PC-3 (cell line): ENCODE measurements around the gene ELP5. TPM values are rescaled to one million over a fixed set of nuclear protein-coding genes. Genes with fewer than 3 reads are reported as not detected.

ENCODE experiments used
- ATAC-seq: fragments of 200-7000 bp; cut with Tn5 transposase; 2 replicates; pipeline ENCODE4 v1.9.1; 2020; ENCODE audit warnings: mild to moderate bottlenecking, moderate library complexity
- BruUV-seq: library from RNA; stranded (reverse); fragments of 400-500 nt; replicated peaks from 2 replicates; lab custom pipeline; 2021; lab: Mats Ljungman, UMichigan
- CTCF ChIA-PET: fragments of 300-600 bp; sonication (Branson Sonifier 250); formaldehyde crosslinking; loops from one replicate; lab custom pipeline; 2022; ENCODE audit warnings: antibody characterized with exemption; lab: Charles Lee
- POLR2A ChIA-PET: fragments of 300-600 bp; sonication (Branson Sonifier 250); formaldehyde crosslinking; loops from one replicate; lab custom pipeline; 2022; ENCODE audit warnings: antibody characterized with exemption; ENCODE audit not compliant: unreplicated experiment; lab: Charles Lee
- DNase-seq: peaks from one replicate; pipeline ENCODE4 v3.0.0-alpha.2; 2015
- H2AFZ ChIP-seq: fragments of 300-600 bp; sonication (generic); 2 replicates; pipeline ENCODE4 v1.6.0; 2016; ENCODE audit warnings: antibody characterized with exemption, low read length
- H3F3A ChIP-seq: fragments of 300-600 bp; sonication (generic); one replicate; pipeline ENCODE4 v1.6.0; 2017; ENCODE audit warnings: antibody characterized with exemption, low read length, control low read depth, mild to moderate bottlenecking; ENCODE audit not compliant: unreplicated experiment
- H3K27ac ChIP-seq: fragments of 300-600 bp; sonication (generic); 2 replicates; pipeline ENCODE4 v1.5.1; 2016; ENCODE audit warnings: mild to moderate bottlenecking, low read length
- H3K27me3 ChIP-seq: fragments of 300-600 bp; sonication (generic); 2 replicates; pipeline ENCODE4 v1.6.1; 2016; ENCODE audit warnings: low read length, mixed read lengths
- H3K36me3 ChIP-seq: fragments of 300-600 bp; sonication (generic); 2 replicates; pipeline ENCODE4 v1.6.1; 2016; ENCODE audit warnings: low read depth, mixed run types, low read length, mixed read lengths
- H3K4me1 ChIP-seq: fragments of 300-600 bp; sonication (generic); 2 replicates; pipeline ENCODE4 v1.5.1; 2016; ENCODE audit warnings: low read length; ENCODE audit not compliant: insufficient read depth
- H3K4me2 ChIP-seq: fragments of 300-600 bp; sonication (generic); 2 replicates; pipeline ENCODE4 v1.6.0; 2016; ENCODE audit warnings: low read length
- H3K4me3 ChIP-seq: fragments of 300-600 bp; sonication (generic); 2 replicates; pipeline ENCODE4 v1.5.1; 2016; ENCODE audit warnings: mild to moderate bottlenecking, low read length, mixed read lengths
- H3K79me2 ChIP-seq: fragments of 300-600 bp; sonication (generic); 2 replicates; pipeline ENCODE4 v1.6.1; 2017; ENCODE audit warnings: low read length, mixed read lengths
- H3K9ac ChIP-seq: fragments of 300-600 bp; sonication (generic); 2 replicates; pipeline ENCODE4 v1.6.0; 2016; ENCODE audit warnings: mild to moderate bottlenecking, low read length
- H3K9me2 ChIP-seq: fragments of 300-600 bp; sonication (generic); replicated peaks from 2 replicates; pipeline ENCODE4 v1.6.1; 2016; ENCODE audit warnings: mixed run types, low read length, mixed read lengths
- H3K9me3 ChIP-seq: fragments of 300-600 bp; sonication (generic); 2 replicates; pipeline ENCODE4 v1.6.1; 2016; ENCODE audit warnings: low read length, mixed read lengths
- H4K20me1 ChIP-seq: fragments of 300-600 bp; sonication (generic); 2 replicates; pipeline ENCODE4 v1.6.1; 2016; ENCODE audit warnings: low read length, mixed read lengths
- CTCF ChIP-seq: fragments of 300-600 bp; sonication (generic); conservative IDR thresholded peaks from 2 replicates; pipeline ENCODE4 v1.5.1; 2017; ENCODE audit warnings: antibody characterized with exemption, low read depth, mild to moderate bottlenecking, low read length
- EZH2 ChIP-seq: fragments of 300-600 bp; sonication (generic); IDR thresholded peaks from one replicate; pipeline ENCODE4 v1.6.1; 2017; ENCODE audit warnings: antibody characterized with exemption, mild to moderate bottlenecking, low read length; ENCODE audit not compliant: unreplicated experiment
- EZH2phosphoT487 ChIP-seq: fragments of 300-600 bp; sonication (generic); IDR thresholded peaks from 2 replicates; pipeline ENCODE4 v1.6.1; 2018; ENCODE audit warnings: mild to moderate bottlenecking, antibody characterized with exemption, low read length, borderline replicate concordance
- intact Hi-C: fragments of 100-400 bp; cut with micrococcal nuclease; formaldehyde crosslinking; loops from 2 replicates; pipeline ENCODE4 v1.9.0; 2023
- total RNA-seq: library from RNA; depleted of rRNA; stranded (reverse); fragments of >200 nt; gene quantifications from 2 replicates; pipeline ENCODE4 v1.2.3, GENCODE V29; 2014

Gene ELP5
- total RNA-seq, 1 experiment from 2014 or later, result 67.5 TPM

DNA sequence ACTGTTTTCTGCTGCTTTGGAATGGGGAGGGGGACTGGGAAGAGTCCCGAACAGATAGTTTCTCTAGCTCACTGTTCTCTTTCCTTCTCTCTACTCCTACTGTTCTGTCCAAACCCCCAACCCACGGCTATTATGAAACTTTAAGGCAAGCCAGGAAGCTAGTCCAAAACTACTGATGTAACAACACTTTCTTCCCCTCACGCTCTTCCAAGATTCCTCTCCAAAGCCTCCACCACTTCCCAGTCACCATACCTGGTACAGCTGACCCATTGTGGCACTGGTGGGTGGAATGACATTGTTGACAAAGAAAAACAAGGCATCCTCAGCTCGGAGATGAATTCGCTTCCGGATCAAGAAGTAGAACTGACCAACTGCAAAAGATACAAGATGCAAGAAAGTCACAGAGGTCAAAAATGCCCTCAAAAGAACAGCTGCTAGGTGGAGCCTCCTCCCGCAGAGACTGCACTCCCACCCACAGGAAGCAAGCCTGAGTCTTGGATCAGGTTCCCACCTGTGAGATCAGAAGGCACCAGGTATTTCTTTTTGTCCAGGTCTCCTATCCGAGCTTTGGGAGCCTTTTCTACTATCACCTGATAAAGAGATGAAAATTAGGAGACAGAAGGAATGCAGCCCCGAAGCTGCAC is 10.8 kb upstream of the ELP5 start:
- peak overlapping the region; percentile 99 for H3K4me2 ChIP-seq
- ChIA-PET CTCF (interaction anchor here (0.6 kb wide), 1 partner anchor 40 kb away, joined by 3 read pairs; the partner anchor contains the start of gene SLC2A4), POLR2A (interaction anchor here (0.6 kb wide), 1 partner anchor 20 kb away, joined by 9 read pairs; no protein-coding TSS in a partner anchor)
- H3K4me3 ChIP-seq, result peak overlapping the region; percentile 86
- peaks cover 51% of the 10 kb centered on the region for H3K79me2 ChIP-seq
- H2AFZ ChIP-seq, result 0 out of 2 replicates have a peak overlapping the region, but pooled peaks have one; percentile 80
- no peak for TF ChIP-seq CTCF
- no peak for TF ChIP-seq EZH2
- no peak for TF ChIP-seq EZH2phosphoT487
- no peaks in the 10 kb centered on the region for H3K9me3 ChIP-seq
- H3F3A ChIP-seq, result no peaks in the 10 kb centered on the region
- intact Hi-C loops, result loop anchor here (5.0 kb wide), 1 partner anchor 66 kb away; the partner anchor contains the start of gene EIF5A
- ATAC-seq (no peak), DNase-seq (no peak)
- H3K4me1 ChIP-seq, result peaks cover 23% of the 10 kb centered on the region
- no TSS peak for BruUV-seq
- no peaks in the 10 kb centered on the region for H3K9me2 ChIP-seq
- H3K27ac ChIP-seq, result peak overlapping the region; percentile 69
- H3K27me3 ChIP-seq, result no peaks in the 10 kb centered on the region
- H4K20me1 ChIP-seq, result no peaks in the 10 kb centered on the region
- peaks cover 9% of the 10 kb centered on the region; the same call in 1 of the 2 replicates for H3K36me3 ChIP-seq
- peak overlapping the region; percentile 89 for H3K9ac ChIP-seq

DNA sequence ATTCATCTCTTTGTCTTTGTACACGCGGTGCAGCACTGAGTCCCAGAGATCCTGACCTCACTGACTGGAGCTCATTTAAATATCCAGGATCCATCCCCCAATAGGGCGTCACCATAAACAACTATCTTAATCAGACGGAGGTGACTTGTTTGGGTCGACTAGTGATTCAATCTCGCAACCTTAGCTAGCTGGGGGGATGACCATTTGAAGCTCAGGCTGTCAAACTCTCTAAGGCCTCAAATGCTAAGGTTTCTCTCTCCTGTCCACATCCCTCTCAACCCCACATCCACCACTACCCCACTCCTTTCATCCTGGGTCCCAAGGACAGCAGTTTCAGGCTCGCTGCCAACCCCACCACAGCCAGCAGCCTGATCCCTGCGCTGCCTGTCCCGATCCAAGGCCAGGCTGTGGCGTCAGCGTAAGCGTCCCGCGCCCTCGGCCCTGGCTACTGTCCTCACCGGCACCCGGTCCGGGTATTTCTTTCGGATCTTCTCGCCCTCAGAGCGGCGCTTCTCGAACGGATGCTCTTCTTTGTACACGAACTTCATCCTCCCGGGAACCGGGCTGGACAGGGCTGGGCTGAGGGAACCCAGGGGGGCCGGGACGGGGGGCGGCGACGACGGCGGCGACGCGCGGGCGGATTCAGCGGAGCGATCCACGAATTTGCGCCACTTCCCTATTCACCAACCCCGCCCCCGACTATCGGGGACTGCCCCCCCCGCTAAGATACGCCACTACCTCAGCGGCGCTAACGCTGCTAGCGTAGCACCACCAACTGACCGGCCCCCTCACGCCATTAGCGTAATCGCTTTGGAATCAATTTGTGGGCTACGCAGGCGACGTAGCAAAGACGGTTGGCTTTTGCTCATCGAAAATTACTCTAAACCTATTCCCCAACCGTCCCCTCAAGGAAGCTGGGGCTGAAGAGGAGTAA is 10.0 kb upstream of the ELP5 start, which contains the start of gene GABARAP:
GABARAP (minus strand) TSS at position 667 of the 934 bp plus-strand sequence; CDS start at position 548, 119 bp downstream.
- Histone ChIP-seq H3K79me2 (peaks cover 50% of the 10 kb centered on the region), H3F3A (no peaks in the 10 kb centered on the region), H3K9ac (peak within 1 kb of the TSS; percentile 89), H3K27ac (peak within 1 kb of the TSS; percentile 69), H3K36me3 (peaks cover 9% of the 10 kb centered on the region; the same call in 1 of the 2 replicates), H3K4me2 (peak within 1 kb of the TSS; percentile 99), H3K9me2 (no peaks in the 10 kb centered on the region), H3K27me3 (no peaks in the 10 kb centered on the region), H3K9me3 (no peaks in the 10 kb centered on the region), H3K4me3 (peak within 1 kb of the TSS; percentile 86), H2AFZ (peak within 1 kb of the TSS; percentile 80), H3K4me1 (peaks cover 21% of the 10 kb centered on the region), H4K20me1 (no peaks in the 10 kb centered on the region)
- intact Hi-C loops, result loop anchor here (5.0 kb wide), 1 partner anchor 65 kb away; the partner anchor contains the start of gene EIF5A
- no peak for TF ChIP-seq EZH2phosphoT487
- TF ChIP-seq CTCF, result no peak
- no peak for TF ChIP-seq EZH2
- CTCF ChIA-PET, result interaction anchor here (0.6 kb wide), 2 partner anchors 35 to 39 kb away, joined by 3 read pairs; partner anchors contain the start of gene SLC2A4
- DNase-seq (peak; percentile 80), ATAC-seq (peak; percentile 23)
- POLR2A ChIA-PET, result interaction anchor here (0.6 kb wide), 3 partner anchors 21 to 444 kb away, joined by 6 to 11 read pairs (median 9); partner anchors contain the start of gene POLR2A
- BruUV-seq, result TSS peak; percentile 76
